DOHH2 (cell line): ENCODE results near the gene OSM.

ENCODE experiments used
- H3F3A ChIP-seq: fragments of 200-600 bp; sonication (generic), shearing (Covaris generic); 2 replicates; pipeline ENCODE4 v1.6.0; 2016; ENCODE audit warnings: antibody characterized with exemption, mild to moderate bottlenecking; ENCODE audit not compliant: control insufficient read depth, insufficient read depth
- H3K27ac ChIP-seq: fragments of 200-600 bp; sonication (generic); 2 replicates; pipeline ENCODE4 v1.5.1; 2014; ENCODE audit warnings: low read depth, mild to moderate bottlenecking, low read length, moderate library complexity
- H3K27me3 ChIP-seq: fragments of 200-600 bp; sonication (generic); 2 replicates; pipeline ENCODE4 v1.6.1; 2014; ENCODE audit warnings: mild to moderate bottlenecking, low read length, mixed read lengths; ENCODE audit not compliant: control insufficient read depth
- H3K36me3 ChIP-seq: fragments of 200-600 bp; sonication (generic); 2 replicates; pipeline ENCODE4 v1.6.1; 2014; ENCODE audit warnings: mild to moderate bottlenecking, low read length, moderate library complexity, mixed read lengths; ENCODE audit not compliant: control insufficient read depth
- H3K4me1 ChIP-seq: fragments of 200-600 bp; sonication (generic); 2 replicates; pipeline ENCODE4 v1.6.1; 2014; ENCODE audit warnings: mild to moderate bottlenecking, low read length, mixed read lengths; ENCODE audit not compliant: control insufficient read depth
- H3K4me2 ChIP-seq: fragments of 200-600 bp; sonication (generic); 2 replicates; pipeline ENCODE4 v1.6.0; 2014; ENCODE audit warnings: mild to moderate bottlenecking, low read length, moderate library complexity
- H3K4me3 ChIP-seq: fragments of 200-600 bp; sonication (generic); 2 replicates; pipeline ENCODE4 v1.5.1; 2014; ENCODE audit warnings: mild to moderate bottlenecking, low read length, mixed read lengths
- H3K79me2 ChIP-seq: fragments of 200-600 bp; sonication (generic); 2 replicates; pipeline ENCODE4 v1.6.1; 2014; ENCODE audit warnings: mild to moderate bottlenecking, low read length, mixed read lengths; ENCODE audit not compliant: control insufficient read depth
- H3K9me2 ChIP-seq: fragments of 200-600 bp; sonication (generic); replicated peaks from 2 replicates; pipeline ENCODE4 v1.6.1; 2014; ENCODE audit warnings: mild to moderate bottlenecking, low read length, mixed read lengths; ENCODE audit not compliant: control insufficient read depth
- H3K9me3 ChIP-seq: fragments of 200-600 bp; sonication (generic); 2 replicates; pipeline ENCODE4 v1.6.1; 2014; ENCODE audit warnings: antibody characterized with exemption, low read length, mixed read lengths; ENCODE audit not compliant: control insufficient read depth, insufficient read depth
- H4K20me1 ChIP-seq: fragments of 200-600 bp; sonication (generic); 2 replicates; pipeline ENCODE4 v1.6.0; 2014; ENCODE audit warnings: low read depth, mild to moderate bottlenecking, antibody characterized with exemption, low read length, moderate library complexity; ENCODE audit not compliant: control insufficient read depth, insufficient read depth
- EZH2phosphoT487 ChIP-seq: fragments of 200-600 bp; sonication (generic); IDR thresholded peaks from 2 replicates; pipeline ENCODE4 v1.6.1; 2017; ENCODE audit warnings: borderline replicate concordance, mild to moderate bottlenecking, antibody characterized with exemption, low read length, moderate library complexity, mixed read lengths
- TF ChIP-seq, protein P1 (sequence below): fragments of 200-600 bp; sonication (generic); IDR thresholded peaks from one replicate; pipeline ENCODE4 v1.5.1; 2014; ENCODE audit warnings: antibody characterized with exemption, mild to moderate bottlenecking, low read depth, low read length; ENCODE audit not compliant: poor library complexity, severe bottlenecking

OSM gene

DNA sequence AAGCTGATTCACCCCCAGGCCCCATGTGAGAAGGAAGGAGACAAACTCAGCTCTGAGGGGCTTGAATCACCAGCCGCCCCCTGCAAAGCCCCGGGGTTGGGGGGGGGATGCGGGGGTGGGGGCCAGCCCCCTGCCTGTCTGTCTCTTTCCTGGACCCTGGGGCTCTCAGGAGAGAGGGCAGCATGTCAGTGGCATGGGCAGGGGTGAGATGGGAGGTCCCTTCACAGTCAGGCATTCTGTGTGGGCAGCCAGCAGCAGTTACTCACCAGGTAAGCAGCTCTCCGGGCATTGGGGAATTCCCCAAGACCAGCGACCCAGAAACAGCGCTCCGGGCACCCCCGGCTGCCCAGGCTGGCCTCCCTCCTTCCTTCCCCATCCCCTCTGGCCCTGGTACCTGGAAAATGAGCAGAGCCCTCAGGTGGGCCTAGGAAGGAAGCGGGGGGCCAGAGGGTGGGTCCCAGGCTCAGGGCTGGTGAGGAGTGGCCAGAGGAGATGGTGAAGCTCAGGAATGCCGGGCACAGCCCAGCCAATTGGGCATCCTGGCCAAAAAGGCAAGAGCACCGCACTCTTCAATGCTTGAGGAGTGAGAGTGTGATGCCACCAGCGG is 15.9 kb downstream of the OSM start:
- Histone ChIP-seq H3K4me3 (no peak overlapping the region), H3F3A (no peaks in the 10 kb centered on the region), H3K27me3 (peaks cover 20% of the 10 kb centered on the region), H3K4me1 (no peaks in the 10 kb centered on the region), H3K9me2 (no peaks in the 10 kb centered on the region), H3K4me2 (no peak overlapping the region), H4K20me1 (no peaks in the 10 kb centered on the region), H3K79me2 (no peaks in the 10 kb centered on the region), H3K9me3 (no peaks in the 10 kb centered on the region), H3K36me3 (no peaks in the 10 kb centered on the region), H3K27ac (no peak overlapping the region)
- no peak for TF ChIP-seq EZH2phosphoT487
- TF ChIP-seq, protein P1, sequence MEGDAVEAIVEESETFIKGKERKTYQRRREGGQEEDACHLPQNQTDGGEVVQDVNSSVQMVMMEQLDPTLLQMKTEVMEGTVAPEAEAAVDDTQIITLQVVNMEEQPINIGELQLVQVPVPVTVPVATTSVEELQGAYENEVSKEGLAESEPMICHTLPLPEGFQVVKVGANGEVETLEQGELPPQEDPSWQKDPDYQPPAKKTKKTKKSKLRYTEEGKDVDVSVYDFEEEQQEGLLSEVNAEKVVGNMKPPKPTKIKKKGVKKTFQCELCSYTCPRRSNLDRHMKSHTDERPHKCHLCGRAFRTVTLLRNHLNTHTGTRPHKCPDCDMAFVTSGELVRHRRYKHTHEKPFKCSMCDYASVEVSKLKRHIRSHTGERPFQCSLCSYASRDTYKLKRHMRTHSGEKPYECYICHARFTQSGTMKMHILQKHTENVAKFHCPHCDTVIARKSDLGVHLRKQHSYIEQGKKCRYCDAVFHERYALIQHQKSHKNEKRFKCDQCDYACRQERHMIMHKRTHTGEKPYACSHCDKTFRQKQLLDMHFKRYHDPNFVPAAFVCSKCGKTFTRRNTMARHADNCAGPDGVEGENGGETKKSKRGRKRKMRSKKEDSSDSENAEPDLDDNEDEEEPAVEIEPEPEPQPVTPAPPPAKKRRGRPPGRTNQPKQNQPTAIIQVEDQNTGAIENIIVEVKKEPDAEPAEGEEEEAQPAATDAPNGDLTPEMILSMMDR = no peak

DNA sequence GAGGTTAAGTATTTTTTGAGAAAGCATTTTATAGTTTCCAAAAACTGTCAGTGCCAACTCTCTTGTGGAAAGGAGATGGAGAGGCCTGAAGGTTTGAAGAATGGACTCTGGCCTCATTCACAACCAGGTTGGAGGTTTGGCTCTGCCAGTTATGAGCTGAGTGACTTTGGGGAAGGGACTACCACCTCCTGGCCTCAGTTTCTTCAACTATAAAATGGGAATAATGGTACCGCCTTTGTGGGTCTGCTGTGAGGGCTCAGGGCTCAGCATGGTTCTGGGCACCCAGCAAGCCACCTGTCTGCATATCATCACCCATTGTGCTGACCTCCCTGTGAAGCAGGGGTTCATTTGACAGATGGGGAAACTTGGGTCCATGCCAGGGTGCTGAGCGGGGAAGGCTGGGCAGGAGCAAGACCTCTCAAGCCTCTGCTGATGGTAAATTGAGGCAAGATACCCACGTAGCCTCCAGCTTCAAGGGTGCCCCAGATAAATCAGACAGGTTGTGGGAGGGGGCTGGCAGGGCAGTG is 16.5 kb downstream of the OSM start:
- Histone ChIP-seq H3K4me2 (no peak overlapping the region), H3F3A (no peaks in the 10 kb centered on the region), H3K27ac (no peak overlapping the region), H3K79me2 (no peaks in the 10 kb centered on the region), H3K9me3 (no peaks in the 10 kb centered on the region), H4K20me1 (no peaks in the 10 kb centered on the region), H3K9me2 (no peaks in the 10 kb centered on the region), H3K4me1 (no peaks in the 10 kb centered on the region), H3K36me3 (no peaks in the 10 kb centered on the region), H3K4me3 (no peak overlapping the region), H3K27me3 (peaks cover 24% of the 10 kb centered on the region)
- TF ChIP-seq, protein P1 = no peak
- no peak for TF ChIP-seq EZH2phosphoT487

DNA sequence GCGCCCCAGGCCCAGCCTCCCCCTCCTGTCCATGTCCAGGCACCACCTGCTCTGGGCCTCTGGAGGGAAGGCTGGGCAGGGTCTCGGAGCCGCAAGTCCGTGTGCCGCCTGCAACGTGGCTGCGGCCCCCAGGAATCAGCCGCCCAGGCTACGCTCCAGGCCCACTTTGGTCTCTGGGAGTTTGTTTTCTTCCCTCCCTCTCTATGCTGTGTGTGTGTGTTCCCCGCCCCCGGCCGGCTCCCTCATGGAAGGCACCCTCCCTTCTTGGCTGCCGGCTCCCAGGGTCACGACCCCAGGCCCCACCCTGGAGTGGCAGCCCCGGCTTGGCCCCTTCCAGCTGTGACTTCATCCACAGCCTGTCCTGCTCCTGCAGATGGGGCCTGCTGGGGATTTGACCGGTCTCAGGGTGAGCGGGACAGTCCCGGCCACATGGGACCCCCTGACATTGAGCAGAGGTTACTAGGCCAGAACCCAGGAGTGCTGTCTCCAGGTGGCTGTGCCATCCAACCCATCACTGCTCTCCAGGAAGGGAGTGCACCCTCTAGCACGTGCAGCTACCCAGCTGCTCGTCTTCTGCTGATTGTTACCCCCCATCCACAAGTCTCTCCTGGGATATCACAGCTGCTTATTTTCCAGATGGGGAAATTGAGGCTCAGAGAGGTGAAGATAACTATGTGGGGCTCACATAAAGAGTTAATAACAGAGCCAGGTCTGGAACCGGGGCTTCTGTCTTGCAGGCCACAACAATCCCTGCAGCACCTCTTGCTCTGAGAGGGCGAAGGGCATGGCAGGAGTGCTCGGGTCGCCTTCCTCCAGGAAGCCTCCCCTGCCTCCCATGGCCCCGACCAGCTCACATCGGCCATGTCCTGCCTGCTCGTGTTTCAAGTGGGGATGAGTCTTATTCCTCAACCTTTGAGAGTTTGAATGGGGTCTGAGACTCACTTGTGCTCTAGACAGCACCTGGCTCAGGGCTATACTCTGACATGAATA is 17.3 kb downstream of the OSM start:
- Histone ChIP-seq H3K9me3 (no peaks in the 10 kb centered on the region), H4K20me1 (no peaks in the 10 kb centered on the region), H3K79me2 (no peaks in the 10 kb centered on the region), H3F3A (no peaks in the 10 kb centered on the region), H3K27me3 (peaks cover 29% of the 10 kb centered on the region), H3K4me2 (no peak overlapping the region), H3K4me3 (no peak overlapping the region), H3K4me1 (no peaks in the 10 kb centered on the region), H3K9me2 (no peaks in the 10 kb centered on the region), H3K27ac (no peak overlapping the region), H3K36me3 (no peaks in the 10 kb centered on the region)
- no peak for TF ChIP-seq EZH2phosphoT487
- TF ChIP-seq, protein P1 = no peak
